BE2C (cell line): Measurements from ENCODE around the gene B3GAT2.
"Not testable (repeated sequence)": the region's sequence is repeated elsewhere in the genome, so short reads cannot be mapped to it uniquely, and the experiment has no call there.

Experiments
- DNase-seq: peaks from one replicate; pipeline ENCODE4 v3.0.0-alpha.2; 2020
- H3K27me3 ChIP-seq: fragments of 250-450 bp; sonication (Bioruptor Pico); 2 replicates; pipeline ENCODE4 v1.5.1; 2020; ENCODE audit warnings: mild to moderate bottlenecking
- H3K36me3 ChIP-seq: fragments of 250-450 bp; sonication (Bioruptor Pico); 2 replicates; pipeline ENCODE4 v1.5.1; 2020; ENCODE audit warnings: mild to moderate bottlenecking
- H3K4me1 ChIP-seq: fragments of 250-450 bp; sonication (Bioruptor Pico); 2 replicates; pipeline ENCODE4 v1.5.1; 2020
- H3K4me3 ChIP-seq: 2 replicates; pipeline ENCODE4 v1.5.1; 2011; ENCODE audit warnings: low read depth, low read length
- H3K9me3 ChIP-seq: fragments of 250-450 bp; sonication (Bioruptor Pico); 2 replicates; pipeline ENCODE4 v1.5.1; 2020
- CTCF ChIP-seq: IDR thresholded peaks from 2 replicates; pipeline ENCODE4 v1.5.1; 2012; ENCODE audit warnings: mild to moderate bottlenecking, low read depth, low read length

B3GAT2 gene

GRCh38 chr6:70957284-70957617 is 391 bp upstream of the B3GAT2 start:
- no peak for DNase-seq
- peak overlapping the region; percentile 49 for H3K4me3 ChIP-seq
- no peaks in the 10 kb centered on the region for H3K36me3 ChIP-seq
- H3K9me3 ChIP-seq: no peaks in the 10 kb centered on the region
- H3K27me3 ChIP-seq: peaks cover 21% of the 10 kb centered on the region
- no peaks in the 10 kb centered on the region for H3K4me1 ChIP-seq
- no peak for TF ChIP-seq CTCF

- no peak for TF ChIP-seq CTCF
- Histone ChIP-seq H3K27me3 (peaks cover 21% of the 10 kb centered on the region), H3K36me3 (no peaks in the 10 kb centered on the region), H3K9me3 (no peaks in the 10 kb centered on the region), H3K4me3 (peak overlapping the region; percentile 49), H3K4me1 (no peaks in the 10 kb centered on the region)
- DNase-seq: no peak
Observed at GRCh38 chr6:70956191-70956450, 739 bp downstream of the B3GAT2 start.

- Histone ChIP-seq H3K36me3 (no peaks in the 10 kb centered on the region), H3K4me1 (no peaks in the 10 kb centered on the region), H3K4me3 (peak overlapping the region; percentile 49), H3K27me3 (peaks cover 21% of the 10 kb centered on the region), H3K9me3 (no peaks in the 10 kb centered on the region)
- TF ChIP-seq CTCF: peak; percentile 73
- peak; percentile 92 for DNase-seq
Observed at GRCh38 chr6:70955441-70956190, 1.2 kb downstream of the B3GAT2 start.

GRCh38 chr6:70954750-70955149 is 2.1 kb downstream of the B3GAT2 start:
- Histone ChIP-seq H3K27me3 (peaks cover 21% of the 10 kb centered on the region), H3K4me1 (no peaks in the 10 kb centered on the region), H3K9me3 (no peaks in the 10 kb centered on the region), H3K36me3 (no peaks in the 10 kb centered on the region), H3K4me3 (no peak overlapping the region)
- DNase-seq: no peak
- TF ChIP-seq CTCF: no peak

GRCh38 chr6:70954176-70954575 is 2.7 kb downstream of the B3GAT2 start:
- no peak for TF ChIP-seq CTCF
- Histone ChIP-seq H3K4me1 (no peaks in the 10 kb centered on the region), H3K36me3 (no peaks in the 10 kb centered on the region), H3K9me3 (no peaks in the 10 kb centered on the region), H3K4me3 (no peak overlapping the region), H3K27me3 (peaks cover 21% of the 10 kb centered on the region)
- DNase-seq: no peak

- no peak for DNase-seq
- H3K4me1 ChIP-seq: no peaks in the 10 kb centered on the region
- H3K9me3 ChIP-seq: no peaks in the 10 kb centered on the region
- H3K27me3 ChIP-seq: peaks cover 21% of the 10 kb centered on the region
- no peaks in the 10 kb centered on the region for H3K36me3 ChIP-seq
- TF ChIP-seq CTCF: no peak
- H3K4me3 ChIP-seq: no peak overlapping the region
Observed at GRCh38 chr6:70952608-70953165, 4.2 kb downstream of the B3GAT2 start.

- H3K4me3 ChIP-seq, DNase-seq, H3K27me3 ChIP-seq, H3K9me3 ChIP-seq, H3K36me3 ChIP-seq, H3K4me1 ChIP-seq: not testable (repeated sequence)
Observed at GRCh38 chr6:70944321-70944720, 12.5 kb downstream of the B3GAT2 start.
